ENCODE results near the gene SRSF7.
A peak's percentile ranks its signal among the peaks of the same experiment; 100 is the strongest.

SRSF7 gene

DNA sequence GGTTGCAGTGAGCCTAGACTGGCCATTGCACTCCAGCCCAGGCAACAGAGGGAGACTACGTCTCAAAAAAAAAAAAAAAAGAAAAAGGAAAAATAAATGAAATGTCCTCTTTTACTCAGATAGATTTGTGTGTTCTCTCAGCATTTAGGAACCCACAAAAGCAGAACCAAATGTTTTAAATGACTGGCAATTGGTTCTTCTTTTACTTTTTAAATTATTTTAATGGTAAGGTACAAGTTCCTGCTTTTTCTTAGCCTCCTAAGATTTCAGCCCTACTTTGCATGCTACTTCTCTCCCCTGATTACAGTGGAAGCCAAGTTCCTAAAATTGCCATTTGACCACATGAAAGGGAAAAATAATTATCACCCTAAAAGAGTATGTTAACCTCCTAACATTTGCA lies 23.5 kb downstream of the SRSF7 start:
- peaks cover 11% of the 10 kb centered on the region for H3K36me3 Mint-ChIP-seq (ENCODE audit: low read depth)
- H3K27me3 Mint-ChIP-seq (ENCODE audit: low read depth), result no peaks in the 10 kb centered on the region
- H3K4me3 Mint-ChIP-seq, result no peak overlapping the region
- no peak overlapping the region for H3K27ac Mint-ChIP-seq
- H3K9me3 Mint-ChIP-seq, result no peaks in the 10 kb centered on the region
- TF ChIP-seq, protein P1, sequence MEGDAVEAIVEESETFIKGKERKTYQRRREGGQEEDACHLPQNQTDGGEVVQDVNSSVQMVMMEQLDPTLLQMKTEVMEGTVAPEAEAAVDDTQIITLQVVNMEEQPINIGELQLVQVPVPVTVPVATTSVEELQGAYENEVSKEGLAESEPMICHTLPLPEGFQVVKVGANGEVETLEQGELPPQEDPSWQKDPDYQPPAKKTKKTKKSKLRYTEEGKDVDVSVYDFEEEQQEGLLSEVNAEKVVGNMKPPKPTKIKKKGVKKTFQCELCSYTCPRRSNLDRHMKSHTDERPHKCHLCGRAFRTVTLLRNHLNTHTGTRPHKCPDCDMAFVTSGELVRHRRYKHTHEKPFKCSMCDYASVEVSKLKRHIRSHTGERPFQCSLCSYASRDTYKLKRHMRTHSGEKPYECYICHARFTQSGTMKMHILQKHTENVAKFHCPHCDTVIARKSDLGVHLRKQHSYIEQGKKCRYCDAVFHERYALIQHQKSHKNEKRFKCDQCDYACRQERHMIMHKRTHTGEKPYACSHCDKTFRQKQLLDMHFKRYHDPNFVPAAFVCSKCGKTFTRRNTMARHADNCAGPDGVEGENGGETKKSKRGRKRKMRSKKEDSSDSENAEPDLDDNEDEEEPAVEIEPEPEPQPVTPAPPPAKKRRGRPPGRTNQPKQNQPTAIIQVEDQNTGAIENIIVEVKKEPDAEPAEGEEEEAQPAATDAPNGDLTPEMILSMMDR (IDR thresholded peaks at IDR 0.05; ENCODE audit: unreplicated experiment in 3 of 3), result no peak
- H3K4me1 Mint-ChIP-seq, result peaks cover 9% of the 10 kb centered on the region

DNA sequence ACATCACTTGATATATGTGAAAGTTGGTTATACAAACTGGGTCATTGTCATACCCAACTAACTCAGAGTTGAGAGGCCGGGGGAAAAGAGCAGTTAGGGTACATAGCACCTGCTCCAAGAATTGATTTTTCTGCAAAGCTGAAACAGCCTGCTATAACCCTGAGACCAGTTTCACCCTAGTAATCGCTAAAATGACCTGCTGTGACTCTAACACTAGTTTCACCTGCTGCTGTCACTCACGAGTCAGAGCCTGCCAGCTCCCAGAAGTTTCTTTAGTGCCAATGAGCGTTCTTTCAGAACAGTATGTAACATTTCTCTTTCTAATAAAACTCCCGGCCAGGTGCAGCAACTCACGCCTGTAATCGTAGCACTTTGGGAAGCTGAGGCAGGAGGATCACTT lies 28.0 kb downstream of the SRSF7 start:
- TF ChIP-seq, protein P1 (IDR thresholded peaks at IDR 0.05; ENCODE audit: unreplicated experiment in 3 of 3), result no peak
- peaks cover 3% of the 10 kb centered on the region for H3K27me3 Mint-ChIP-seq (ENCODE audit: low read depth)
- H3K9me3 Mint-ChIP-seq, result no peaks in the 10 kb centered on the region
- peaks cover 21% of the 10 kb centered on the region for H3K36me3 Mint-ChIP-seq (ENCODE audit: low read depth)
- H3K27ac Mint-ChIP-seq, result peak overlapping the region; percentile 26 to 86 (median 70)
- H3K4me1 Mint-ChIP-seq, result peaks cover 25% of the 10 kb centered on the region
- no peak overlapping the region for H3K4me3 Mint-ChIP-seq

DNA sequence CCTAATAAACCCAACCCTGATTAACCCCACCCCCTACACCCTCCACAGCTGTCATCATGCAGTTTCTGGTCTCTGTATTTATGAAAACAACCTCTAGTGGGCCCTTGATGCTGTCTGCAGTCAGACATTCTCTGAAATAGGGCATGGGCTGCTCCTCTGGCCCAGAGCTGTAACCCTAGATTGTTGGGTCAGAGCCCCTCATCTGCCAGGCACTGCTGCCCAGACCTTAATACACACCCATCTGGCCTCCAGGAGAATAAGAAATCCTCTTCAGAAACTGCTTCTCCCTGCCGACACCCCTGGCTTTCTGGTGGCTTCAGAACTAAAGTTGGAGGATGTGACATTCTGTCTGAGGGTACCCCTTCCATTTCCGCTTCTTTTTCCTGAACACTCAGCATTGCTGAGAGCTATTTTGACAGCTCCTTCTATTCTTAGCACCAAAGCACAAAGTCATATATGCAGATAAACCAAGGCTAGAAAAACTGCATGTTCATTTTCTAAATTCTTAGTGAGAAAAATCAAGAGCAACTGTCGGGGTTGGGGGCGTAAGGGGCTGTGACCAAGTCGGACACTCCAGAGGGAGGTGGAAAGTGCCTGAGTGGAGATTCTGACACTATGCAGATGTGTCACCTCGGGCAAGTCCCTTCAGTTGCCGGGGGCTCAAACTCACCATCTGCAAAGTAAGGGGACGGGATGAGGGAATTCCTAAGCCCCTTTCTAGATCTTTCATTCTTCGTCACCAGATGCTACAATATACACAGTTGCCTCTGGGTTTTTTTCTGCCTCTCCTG lies 28.7 kb downstream of the SRSF7 start:
- H3K4me3 Mint-ChIP-seq, result no peak overlapping the region
- TF ChIP-seq, protein P1 (IDR thresholded peaks at IDR 0.05; ENCODE audit: unreplicated experiment in 3 of 3), result no peak
- peaks cover 21% of the 10 kb centered on the region for H3K36me3 Mint-ChIP-seq (ENCODE audit: low read depth)
- H3K4me1 Mint-ChIP-seq, result peaks cover 25% of the 10 kb centered on the region
- peaks cover 3% of the 10 kb centered on the region for H3K27me3 Mint-ChIP-seq (ENCODE audit: low read depth)
- no peaks in the 10 kb centered on the region for H3K9me3 Mint-ChIP-seq
- H3K27ac Mint-ChIP-seq, result peak overlapping the region; percentile 26 to 86 (median 70)

DNA sequence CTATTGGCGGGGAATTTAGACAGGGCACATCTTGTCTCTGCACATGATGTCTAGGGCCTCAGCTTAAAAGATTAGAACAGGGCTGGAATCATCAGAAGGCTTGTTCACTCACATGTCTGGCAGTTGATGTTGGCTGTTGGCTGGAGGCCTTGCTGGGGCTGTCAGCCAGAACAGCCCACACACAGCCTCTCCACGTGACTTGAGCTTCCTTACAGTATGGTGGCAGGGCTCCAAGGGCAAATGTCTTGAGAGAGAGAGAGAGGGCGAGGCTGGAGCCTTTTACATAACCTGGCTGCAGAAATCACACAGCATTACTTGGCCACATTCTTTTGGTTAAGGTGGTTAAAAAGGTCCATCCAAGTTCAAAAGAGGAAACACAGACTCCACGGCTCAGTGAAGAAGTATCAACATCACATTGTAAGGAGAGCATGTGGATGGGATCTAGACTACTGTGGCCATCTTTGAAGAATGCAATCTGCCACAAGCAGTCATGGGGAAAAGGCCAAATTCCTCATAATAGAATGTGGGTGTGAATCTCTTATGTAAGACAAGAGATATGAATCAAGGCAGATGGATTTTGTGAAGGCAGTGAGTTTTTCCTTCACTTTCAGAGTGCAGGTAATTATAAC lies 30.4 kb downstream of the SRSF7 start:
- no peak overlapping the region for H3K4me3 Mint-ChIP-seq

DNA sequence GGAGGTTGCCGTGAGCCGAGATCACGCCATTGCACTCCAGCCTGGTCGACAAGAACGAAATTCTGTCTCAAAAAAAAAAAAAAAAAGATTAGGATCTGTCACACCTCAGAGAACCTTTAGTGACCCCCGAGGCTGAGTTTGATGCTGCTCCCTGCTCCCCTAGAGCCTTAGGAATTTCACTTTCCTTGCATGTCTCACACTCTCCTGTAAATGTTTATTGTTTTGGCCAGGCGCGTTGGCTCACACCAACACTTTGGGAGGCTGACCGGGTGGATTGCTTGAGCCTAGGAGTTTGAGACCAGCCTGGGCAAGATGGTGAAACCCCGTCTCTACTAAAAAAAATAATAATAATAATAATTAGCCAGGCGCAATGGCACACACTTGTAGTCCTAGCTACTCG lies 31.5 kb downstream of the SRSF7 start:
- Mint-ChIP-seq H3K27me3 (ENCODE audit: low read depth) (peaks cover 3% of the 10 kb centered on the region), H3K27ac (no peak overlapping the region), H3K36me3 (ENCODE audit: low read depth) (peaks cover 26% of the 10 kb centered on the region), H3K9me3 (no peaks in the 10 kb centered on the region), H3K4me1 (peaks cover 33% of the 10 kb centered on the region), H3K4me3 (no peak overlapping the region)
- TF ChIP-seq, protein P1 (IDR thresholded peaks at IDR 0.05; ENCODE audit: unreplicated experiment in 3 of 3), result no peak

More for the DNA sequence above, 30.4 kb downstream of the SRSF7 start:
- Mint-ChIP-seq H3K4me1 (peaks cover 33% of the 10 kb centered on the region), H3K9me3 (no peaks in the 10 kb centered on the region), H3K27me3 (ENCODE audit: low read depth) (peaks cover 3% of the 10 kb centered on the region), H3K27ac (peak overlapping the region; percentile 20 to 93 (median 86)), H3K36me3 (ENCODE audit: low read depth) (peaks cover 25% of the 10 kb centered on the region)
- TF ChIP-seq, protein P1 (IDR thresholded peaks at IDR 0.05; ENCODE audit: unreplicated experiment in 3 of 3), result no peak

Measured in nephron (organoid).